IMR-90 (cell line): Measurements from ENCODE around the gene NEFH.

Source experiments
- CEBPB ChIP-seq: IDR thresholded peaks from 2 replicates; pipeline ENCODE4 v1.6.1; 2012; ENCODE audit warnings: low read depth, low read length, improper control_type of control experiment
- MAZ ChIP-seq: IDR thresholded peaks from 2 replicates; pipeline ENCODE4 v1.6.1; 2012; ENCODE audit warnings: low read depth, mild to moderate bottlenecking, low read length, improper control_type of control experiment, moderate library complexity, borderline replicate concordance
- MXI1 ChIP-seq: IDR thresholded peaks from 2 replicates; pipeline ENCODE4 v1.6.1; 2012; ENCODE audit warnings: low read depth, mild to moderate bottlenecking, low read length, moderate library complexity, borderline replicate concordance
- NFE2L2 ChIP-seq: fragments of 150-350 bp; IDR thresholded peaks from 2 replicates; pipeline ENCODE4 v1.6.1; 2016; ENCODE audit warnings: low read depth, mild to moderate bottlenecking, low read length
- POLR2A ChIP-seq: IDR thresholded peaks from 2 replicates; pipeline ENCODE4 v1.6.1; 2012; ENCODE audit warnings: mild to moderate bottlenecking, low read depth, low read length
- RAD21 ChIP-seq: IDR thresholded peaks from 2 replicates; pipeline ENCODE4 v1.6.1; 2012; ENCODE audit warnings: low read length, improper control_type of control experiment
- RCOR1 ChIP-seq: IDR thresholded peaks from 2 replicates; pipeline ENCODE4 v1.6.1; 2012; ENCODE audit warnings: mild to moderate bottlenecking, low read length, improper control_type of control experiment; ENCODE audit not compliant: insufficient replicate concordance
- RFX5 ChIP-seq: IDR thresholded peaks from 2 replicates; pipeline ENCODE4 v1.8.0; 2012; ENCODE audit warnings: low read depth, mild to moderate bottlenecking, low read length, moderate library complexity
- SMC3 ChIP-seq: fragments of 150-350 bp; IDR thresholded peaks from 2 replicates; pipeline ENCODE4 v1.6.1; 2016; ENCODE audit warnings: low read depth, mild to moderate bottlenecking, antibody characterized with exemption, low read length, moderate library complexity
- TF ChIP-seq, protein P1 (sequence below): conservative IDR thresholded peaks from 2 replicates; pipeline ENCODE4 v1.5.1; 2012; ENCODE audit warnings: mild to moderate bottlenecking, low read depth, low read length, improper control_type of control experiment
- TF ChIP-seq, protein P2 (sequence below): fragments of 150-350 bp; IDR thresholded peaks from 2 replicates; pipeline ENCODE4 v1.6.1; 2017; ENCODE audit warnings: mild to moderate bottlenecking, antibody characterized with exemption, low read length, low read depth

DNA sequence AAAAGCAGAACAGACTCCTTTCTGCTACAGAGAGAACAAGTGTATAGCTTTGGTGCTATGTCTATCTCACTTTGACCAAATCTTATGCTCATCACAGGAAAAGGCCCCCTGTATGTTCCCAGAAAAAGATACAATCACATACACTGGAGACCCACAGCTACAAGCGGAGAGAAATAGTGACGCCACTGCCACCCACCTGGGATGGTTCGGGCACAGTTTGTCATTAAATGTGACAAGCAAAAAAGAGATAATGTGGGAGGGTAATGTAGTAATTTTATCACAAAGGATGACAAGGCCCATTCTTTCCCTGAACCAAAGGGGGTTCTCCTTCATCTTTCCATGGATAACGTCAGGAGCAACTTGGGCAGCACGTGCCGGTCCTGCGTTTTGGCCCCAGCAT, 41.5 kb downstream of the NEFH start:
- TF ChIP-seq, protein P1, sequence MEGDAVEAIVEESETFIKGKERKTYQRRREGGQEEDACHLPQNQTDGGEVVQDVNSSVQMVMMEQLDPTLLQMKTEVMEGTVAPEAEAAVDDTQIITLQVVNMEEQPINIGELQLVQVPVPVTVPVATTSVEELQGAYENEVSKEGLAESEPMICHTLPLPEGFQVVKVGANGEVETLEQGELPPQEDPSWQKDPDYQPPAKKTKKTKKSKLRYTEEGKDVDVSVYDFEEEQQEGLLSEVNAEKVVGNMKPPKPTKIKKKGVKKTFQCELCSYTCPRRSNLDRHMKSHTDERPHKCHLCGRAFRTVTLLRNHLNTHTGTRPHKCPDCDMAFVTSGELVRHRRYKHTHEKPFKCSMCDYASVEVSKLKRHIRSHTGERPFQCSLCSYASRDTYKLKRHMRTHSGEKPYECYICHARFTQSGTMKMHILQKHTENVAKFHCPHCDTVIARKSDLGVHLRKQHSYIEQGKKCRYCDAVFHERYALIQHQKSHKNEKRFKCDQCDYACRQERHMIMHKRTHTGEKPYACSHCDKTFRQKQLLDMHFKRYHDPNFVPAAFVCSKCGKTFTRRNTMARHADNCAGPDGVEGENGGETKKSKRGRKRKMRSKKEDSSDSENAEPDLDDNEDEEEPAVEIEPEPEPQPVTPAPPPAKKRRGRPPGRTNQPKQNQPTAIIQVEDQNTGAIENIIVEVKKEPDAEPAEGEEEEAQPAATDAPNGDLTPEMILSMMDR: no peak
- TF ChIP-seq MXI1: no peak
- no peak for TF ChIP-seq POLR2A
- TF ChIP-seq RFX5: no peak
- no peak for TF ChIP-seq RAD21
- TF ChIP-seq NFE2L2: no peak
- TF ChIP-seq RCOR1: no peak
- TF ChIP-seq, protein P2, sequence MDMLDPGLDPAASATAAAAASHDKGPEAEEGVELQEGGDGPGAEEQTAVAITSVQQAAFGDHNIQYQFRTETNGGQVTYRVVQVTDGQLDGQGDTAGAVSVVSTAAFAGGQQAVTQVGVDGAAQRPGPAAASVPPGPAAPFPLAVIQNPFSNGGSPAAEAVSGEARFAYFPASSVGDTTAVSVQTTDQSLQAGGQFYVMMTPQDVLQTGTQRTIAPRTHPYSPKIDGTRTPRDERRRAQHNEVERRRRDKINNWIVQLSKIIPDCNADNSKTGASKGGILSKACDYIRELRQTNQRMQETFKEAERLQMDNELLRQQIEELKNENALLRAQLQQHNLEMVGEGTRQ: no peak
- no peak for TF ChIP-seq CEBPB
- TF ChIP-seq MAZ: no peak
- TF ChIP-seq SMC3: no peak
